PFSK-1 (cell line): Measurements from ENCODE around the gene UST.

Experiments
- FOXP2 ChIP-seq: optimal IDR thresholded peaks from 2 replicates; pipeline ENCODE3; 2011; ENCODE audit warnings: borderline replicate concordance, control low read depth, inconsistent platforms; ENCODE audit not compliant: insufficient read depth; ENCODE audit errors: extremely low read length, extremely low read depth
- POLR2AphosphoS5 ChIP-seq: IDR thresholded peaks from 2 replicates; pipeline ENCODE4 v1.6.1; 2012; ENCODE audit warnings: low read depth, mild to moderate bottlenecking, control low read depth, low read length, moderate library complexity
- SIN3A ChIP-seq: IDR thresholded peaks from 2 replicates; pipeline ENCODE4 v1.6.1; 2012; ENCODE audit warnings: mild to moderate bottlenecking, low read length, moderate library complexity, borderline replicate concordance; ENCODE audit not compliant: insufficient read depth
- TAF1 ChIP-seq: IDR thresholded peaks from 2 replicates; pipeline ENCODE4 v1.6.1; 2012; ENCODE audit warnings: low read length, control low read depth, borderline replicate concordance; ENCODE audit not compliant: insufficient read depth
- TF ChIP-seq, protein P1 (sequence below), 2 experiments: IDR thresholded peaks; 2 replicates each; pipeline versions ENCODE4 v1.6.1 to v1.8.0; 2011 to 2012; ENCODE audit warnings: low read depth in 2 of 2, low read length in 2 of 2, control low read depth in 1 of 2, inconsistent platforms in 1 of 2, mild to moderate bottlenecking in 1 of 2, moderate library complexity in 1 of 2; ENCODE audit not compliant: insufficient read depth in 1 of 2

The UST gene

DNA sequence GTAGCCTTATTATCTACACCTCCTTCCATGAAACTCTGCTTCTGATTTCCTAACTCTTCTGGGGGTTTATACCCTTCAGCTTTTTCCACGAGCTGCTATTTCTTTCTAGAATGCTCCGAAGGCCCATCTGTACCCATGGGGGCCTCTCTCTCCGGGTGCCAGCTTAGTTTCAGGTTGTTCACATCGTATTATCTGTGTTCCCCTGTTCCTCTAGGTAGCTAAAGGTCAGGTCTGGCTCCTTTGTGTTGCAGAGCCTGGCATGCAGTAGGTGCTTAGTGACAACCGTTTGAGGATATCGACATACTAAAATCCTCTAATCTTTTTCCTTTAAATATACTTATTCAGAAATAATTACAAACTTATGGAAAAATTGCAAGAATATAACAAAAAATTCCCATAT lies 73.0 kb downstream of the UST start:
- no peak for TF ChIP-seq SIN3A
- TF ChIP-seq FOXP2 = no peak

DNA sequence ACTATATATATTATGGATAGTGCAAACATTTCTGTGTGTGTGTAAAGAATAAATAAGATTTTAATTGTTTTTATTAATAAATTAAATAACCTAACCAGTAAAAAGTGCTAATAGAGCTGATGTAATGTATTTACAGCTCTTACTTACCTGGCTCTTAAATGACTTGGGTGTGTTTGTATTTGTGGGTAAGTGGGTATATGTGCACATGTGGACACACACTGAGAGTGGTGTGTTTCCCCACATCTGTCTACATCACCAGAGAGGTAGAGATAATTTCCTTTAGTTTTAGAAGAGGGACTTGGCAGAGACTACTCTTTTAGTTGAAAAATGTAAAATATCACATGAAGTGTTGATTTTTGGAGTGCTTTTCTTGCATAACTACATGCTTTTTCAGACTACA lies 76.0 kb downstream of the UST start:
- TF ChIP-seq POLR2AphosphoS5 (no peak), SIN3A (no peak), TAF1 (no peak), FOXP2 (no peak)
- TF ChIP-seq, protein P1, sequence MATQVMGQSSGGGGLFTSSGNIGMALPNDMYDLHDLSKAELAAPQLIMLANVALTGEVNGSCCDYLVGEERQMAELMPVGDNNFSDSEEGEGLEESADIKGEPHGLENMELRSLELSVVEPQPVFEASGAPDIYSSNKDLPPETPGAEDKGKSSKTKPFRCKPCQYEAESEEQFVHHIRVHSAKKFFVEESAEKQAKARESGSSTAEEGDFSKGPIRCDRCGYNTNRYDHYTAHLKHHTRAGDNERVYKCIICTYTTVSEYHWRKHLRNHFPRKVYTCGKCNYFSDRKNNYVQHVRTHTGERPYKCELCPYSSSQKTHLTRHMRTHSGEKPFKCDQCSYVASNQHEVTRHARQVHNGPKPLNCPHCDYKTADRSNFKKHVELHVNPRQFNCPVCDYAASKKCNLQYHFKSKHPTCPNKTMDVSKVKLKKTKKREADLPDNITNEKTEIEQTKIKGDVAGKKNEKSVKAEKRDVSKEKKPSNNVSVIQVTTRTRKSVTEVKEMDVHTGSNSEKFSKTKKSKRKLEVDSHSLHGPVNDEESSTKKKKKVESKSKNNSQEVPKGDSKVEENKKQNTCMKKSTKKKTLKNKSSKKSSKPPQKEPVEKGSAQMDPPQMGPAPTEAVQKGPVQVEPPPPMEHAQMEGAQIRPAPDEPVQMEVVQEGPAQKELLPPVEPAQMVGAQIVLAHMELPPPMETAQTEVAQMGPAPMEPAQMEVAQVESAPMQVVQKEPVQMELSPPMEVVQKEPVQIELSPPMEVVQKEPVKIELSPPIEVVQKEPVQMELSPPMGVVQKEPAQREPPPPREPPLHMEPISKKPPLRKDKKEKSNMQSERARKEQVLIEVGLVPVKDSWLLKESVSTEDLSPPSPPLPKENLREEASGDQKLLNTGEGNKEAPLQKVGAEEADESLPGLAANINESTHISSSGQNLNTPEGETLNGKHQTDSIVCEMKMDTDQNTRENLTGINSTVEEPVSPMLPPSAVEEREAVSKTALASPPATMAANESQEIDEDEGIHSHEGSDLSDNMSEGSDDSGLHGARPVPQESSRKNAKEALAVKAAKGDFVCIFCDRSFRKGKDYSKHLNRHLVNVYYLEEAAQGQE (IDR thresholded peaks at IDR 0.05; ENCODE audit: insufficient read depth in 1 of 2, low read depth in 2 of 2, low read length in 2 of 2) = no peak

GRCh38 chr6:148824291-148824690 lies 77.5 kb downstream of the UST start:
- TF ChIP-seq TAF1 (no peak), FOXP2 (no peak), SIN3A (no peak), POLR2AphosphoS5 (no peak)
- TF ChIP-seq, protein P1 (IDR thresholded peaks at IDR 0.05; ENCODE audit: insufficient read depth in 1 of 2, low read depth in 2 of 2, low read length in 2 of 2) = no peak

- TF ChIP-seq FOXP2 (no peak), POLR2AphosphoS5 (no peak), TAF1 (no peak), SIN3A (no peak)
- TF ChIP-seq, protein P1 (IDR thresholded peaks at IDR 0.05; ENCODE audit: insufficient read depth in 1 of 2, low read depth in 2 of 2, low read length in 2 of 2) = no peak
Observed at GRCh38 chr6:148824960-148825359, 78.1 kb downstream of the UST start.

DNA sequence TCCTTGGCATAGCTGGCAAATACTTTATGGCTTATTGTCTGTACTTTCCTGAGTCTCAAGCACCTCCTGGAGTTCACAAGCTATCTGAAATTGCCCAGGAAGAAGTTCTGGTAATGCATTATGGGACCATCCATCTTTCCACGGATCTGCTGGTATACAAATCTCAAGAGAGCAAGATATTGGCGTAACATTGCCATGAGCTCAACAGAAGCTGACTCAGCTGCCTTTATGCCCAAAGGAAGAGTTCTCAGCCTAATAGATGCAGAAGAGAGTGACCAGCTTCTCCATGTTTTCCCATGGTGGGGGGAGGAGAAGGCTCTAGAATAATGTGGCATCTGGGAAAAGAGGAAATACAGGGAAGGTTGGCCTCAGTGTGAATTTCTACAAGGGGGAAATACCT lies 78.7 kb downstream of the UST start:
- TF ChIP-seq, protein P1 (IDR thresholded peaks at IDR 0.05; ENCODE audit: insufficient read depth in 1 of 2, low read depth in 2 of 2, low read length in 2 of 2) = no peak
- no peak for TF ChIP-seq POLR2AphosphoS5
- no peak for TF ChIP-seq SIN3A
- TF ChIP-seq TAF1 = no peak
- no peak for TF ChIP-seq FOXP2
